Adrenal gland (tissue), 12 donors: ENCODE measurements around the gene ZNF491. TPM values are rescaled to one million over a fixed set of nuclear protein-coding genes. Genes with fewer than 3 reads are reported as not detected.

Experiments used
- DNase-seq, 7 donors: peaks; one replicate each; pipeline ENCODE4 v3.0.0-alpha.2; 2019 to 2020
- H3K27ac ChIP-seq, 5 donors: fragments of 200-600 bp; sonication (generic) in 4 of 5; 1 replicate in 3 of 5; 2 replicates in 2 of 5; pipeline versions ENCODE4 v1.5.1 to v1.8.0; 2016 to 2020; ENCODE audit warnings: mild to moderate bottlenecking in 1 of 5
- H3K27me3 ChIP-seq: fragments of 200-600 bp; 2 replicates; pipeline ENCODE4 v1.8.0; 2021
- H3K36me3 ChIP-seq, 2 donors: fragments of 200-600 bp; replicated peaks in 1 of 2; 1 replicate in 1 of 2; 2 replicates in 1 of 2; pipeline versions ENCODE4 v1.5.1 to v1.8.0; 2018 to 2022
- H3K4me1 ChIP-seq, 2 donors: fragments of 200-600 bp; replicated peaks in 1 of 2; 1 replicate in 1 of 2; 2 replicates in 1 of 2; pipeline versions ENCODE4 v1.5.1 to v1.8.0; 2018 to 2021
- H3K4me3 ChIP-seq, 4 donors: fragments of 200-600 bp; sonication (generic) in 3 of 4; one replicate each; pipeline ENCODE4 v1.5.1; 2016 to 2018
- H3K9me3 ChIP-seq, 3 donors: fragments of 200-600 bp; sonication (generic) in 1 of 3; replicated peaks in 1 of 3; 1 replicate in 2 of 3; 2 replicates in 1 of 3; pipeline versions ENCODE4 v1.5.1 to v1.8.0; 2016 to 2021
- CTCF ChIP-seq, 6 experiments: fragments of 450-650 bp in 4 of 6; fragments of 200-600 bp in 2 of 6; sonication (generic) in 1 of 6; IDR thresholded peaks; 1 replicate in 5 of 6; 2 replicates in 1 of 6; pipeline versions ENCODE4 v1.5.1 to v1.8.0; 2016 to 2021; ENCODE audit warnings: antibody characterized with exemption in 6 of 6, mild to moderate bottlenecking in 2 of 6, moderate library complexity in 1 of 6
- POLR2A ChIP-seq, 2 donors: fragments of 450-650 bp; IDR thresholded peaks; one replicate each; pipeline ENCODE4 v1.6.1; 2017; ENCODE audit warnings: antibody characterized with exemption in 2 of 2, mild to moderate bottlenecking in 2 of 2, moderate library complexity in 1 of 2
- WGBS, 4 donors: extraction: QIAGEN DNeasy Blood & Tissue Kit in 2 of 4; methylation state at CpG; one replicate each; pipeline versions ENCODE4 v1.1.5 to v1.1.7; 2013 to 2017; 5-methylcytosine and 5-hydroxymethylcytosine counted together
- intact Hi-C, 2 donors: fragments of 100-400 bp; cut with DNase I; formaldehyde crosslinking; loops; one replicate each; pipeline versions ENCODE4 v1.14.1 to v1.15.0; 2022 to 2023
- polyA plus RNA-seq, 3 donors: library from polyadenylated mRNA; stranded (reverse); fragments of 200-250 nt in 2 of 3; fragments of 350-450 nt in 1 of 3; fragmentation: Illumina TruSeq in 1 of 3; extraction: RNeasy Lipid Tissue Mini Kit (QIAGEN cat#74804) in 1 of 3; gene quantifications; one replicate each; pipeline ENCODE4 v1.2.3, GENCODE V29; 2013 to 2014
- total RNA-seq, 9 donors: library from RNA; depleted of rRNA in 4 of 9; stranded (reverse); fragments of >200 nt in 4 of 9; fragments of 120-200 nt in 1 of 9; fragmentation: NEBNext Ultra II Directional in 1 of 9; extraction: Animal tissue kit (Norgen Biotek cat#: 25700) in 1 of 9; gene quantifications; one replicate each; pipeline versions ENCODE4 v1.1.0 to v1.2.4, GENCODE V29; 2013 to 2023
- donor health status: healthy with polysubstance abuse.
- donor health status: Bipolar disorder and iron deficiency.
- donor health status: DM: yes; HTN: yes; CAD: no.
- donor health status: DM: no; HTN: no; CAD: no.
- donor health status: DM: no; HTN: no; CAD: no.
- donor health status: DM: yes; HTN: yes; CAD: no.

The ZNF491 gene
- total and polyA plus RNA-seq, 12 donors, result 0.24 to 7.2 (median 3.6) TPM

DNA sequence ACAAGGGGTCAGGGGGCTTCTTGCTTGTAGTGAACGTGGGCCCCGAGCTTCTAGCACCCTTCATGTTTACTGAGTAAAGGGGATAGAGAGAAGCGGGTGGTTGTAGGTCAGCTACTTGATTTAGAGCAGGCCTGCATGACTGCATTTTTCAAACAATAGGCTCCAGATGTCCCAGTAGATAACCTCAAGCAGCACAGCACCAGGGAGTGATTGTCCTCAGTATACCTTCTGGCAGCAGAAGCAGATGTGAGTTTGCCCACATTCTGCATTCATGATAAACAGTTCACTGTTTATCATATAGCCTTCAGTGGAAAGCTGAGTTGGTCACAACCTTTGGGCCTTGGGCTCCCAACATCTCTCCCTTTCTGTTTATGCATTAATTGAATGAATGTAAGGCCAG is 55.0 kb downstream of the ZNF491 start:
- no peak for TF ChIP-seq CTCF (IDR thresholded peaks at IDR 0.05)
- TF ChIP-seq POLR2A (IDR thresholded peaks at IDR 0.05), result no peak
- WGBS, 4 donors, result 71 to 95% (median 80%) methylated on average over 3 of the region's 3 CpGs
- Histone ChIP-seq H3K27me3 (no peaks in the 10 kb centered on the region), H3K4me1 (peaks cover 0 to 10% of the 10 kb centered on the region in 2 donors), H3K4me3 (no peak overlapping the region), H3K27ac (no peak overlapping the region), H3K9me3 (no peaks in the 10 kb centered on the region), H3K36me3 (no peaks in the 10 kb centered on the region)
- intact Hi-C loops, result no loop called here
- DNase-seq, result no peak

DNA sequence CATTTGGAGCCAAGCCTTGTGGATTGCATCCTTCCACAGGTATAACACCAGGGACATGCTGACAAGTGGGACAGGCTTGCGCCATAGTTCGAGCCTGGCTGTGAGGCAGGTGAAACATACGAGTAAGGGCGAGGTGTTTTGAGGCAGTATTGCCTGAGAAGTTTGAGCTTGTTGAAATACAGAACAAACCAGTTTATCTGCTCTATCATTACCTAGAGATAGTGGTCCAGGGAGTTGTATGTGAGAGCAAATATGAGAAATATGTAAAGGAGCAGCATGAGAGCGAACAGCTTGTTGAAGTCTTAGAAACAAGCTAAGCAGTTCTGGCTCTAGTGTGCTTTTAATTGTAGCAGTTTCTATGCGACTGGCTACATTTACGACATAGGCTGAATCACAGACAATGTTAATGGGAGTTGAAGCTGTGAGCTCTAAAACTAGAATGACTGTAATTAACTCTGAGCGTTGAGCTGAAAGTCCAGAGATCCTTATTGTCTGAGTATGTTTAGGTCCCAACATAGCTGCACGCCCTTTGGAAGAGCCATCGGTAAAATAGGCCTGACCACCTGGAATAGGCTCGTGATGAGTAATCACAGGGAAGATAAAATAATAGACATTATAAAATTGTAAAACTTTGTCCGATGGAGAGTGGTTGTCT is 58.4 kb downstream of the ZNF491 start:
- Histone ChIP-seq H3K4me1 (no peaks in the 10 kb centered on the region), H3K9me3 (peaks cover 0 to 3% (median 0%) of the 10 kb centered on the region in 3 donors), H3K27ac (no peak overlapping the region), H3K4me3 (no peak overlapping the region), H3K36me3 (no peaks in the 10 kb centered on the region), H3K27me3 (no peaks in the 10 kb centered on the region)
- WGBS, 4 donors, result 95 to 98% (median 96%) methylated on average over 12 of the region's 12 CpGs
- DNase-seq, result no peak
- intact Hi-C loops, result no loop called here
- TF ChIP-seq POLR2A (IDR thresholded peaks at IDR 0.05), result no peak
- no peak for TF ChIP-seq CTCF (IDR thresholded peaks at IDR 0.05)

Other genes starting within 250 kb of the ZNF491 start
- gene ELOF1, start 239.3 kb upstream of the ZNF491 start, total RNA-seq, result 10 to 100 TPM; 24.4 to 67.6 (median 48.7) TPM
- gene ELOF1, start 239.3 kb upstream of the ZNF491 start, polyA plus RNA-seq, result 100 to 1,000 TPM in 2 of 3 donors, 10 to 100 TPM in 1; 60.7 to 127 (median 119) TPM
- 10 to 100 TPM in 5 of 9 donors, 1 to 10 TPM in 4; 1.4 to 28.8 (median 10.9) TPM for gene ACP5, start 220.9 kb upstream of the ZNF491 start, total RNA-seq
- 100 to 1,000 TPM in 1 of 3 donors, 1 to 10 TPM in 2; 6.5 to 152 (median 9.0) TPM for gene ACP5, start 220.9 kb upstream of the ZNF491 start, polyA plus RNA-seq
- 10 to 100 TPM in 5 of 9 donors, 1 to 10 TPM in 4; 6.3 to 16.6 (median 10.7) TPM for gene ZNF627, start 201.0 kb upstream of the ZNF491 start, total RNA-seq
- gene ZNF627, start 201.0 kb upstream of the ZNF491 start, polyA plus RNA-seq, result 10 to 100 TPM in 1 of 3 donors, 1 to 10 TPM in 2; 3.8 to 12.0 (median 3.9) TPM
- 1 to 10 TPM; 2.6 to 9.1 (median 4.7) TPM for gene ZNF823, start 59.6 kb upstream of the ZNF491 start, total RNA-seq
- gene ZNF823, start 59.6 kb upstream of the ZNF491 start, polyA plus RNA-seq, result 1 to 10 TPM; 2.8 to 4.7 (median 3.6) TPM
- gene ZNF441, start 31.5 kb upstream of the ZNF491 start, total RNA-seq, result 10 to 100 TPM in 2 of 9 donors, 1 to 10 TPM in 7; 2.8 to 14.2 (median 7.7) TPM
- 1 to 10 TPM; 4.4 to 9.7 (median 6.5) TPM for gene ZNF441, start 31.5 kb upstream of the ZNF491 start, polyA plus RNA-seq
- gene ZNF440, start 15.8 kb downstream of the ZNF491 start, total RNA-seq, result 10 to 100 TPM in 4 of 9 donors, 1 to 10 TPM in 5; 4.0 to 14.5 (median 9.5) TPM
- gene ZNF440, start 15.8 kb downstream of the ZNF491 start, polyA plus RNA-seq, result 1 to 10 TPM; 3.4 to 7.3 (median 5.9) TPM
- 10 to 100 TPM in 1 of 9 donors, 1 to 10 TPM in 8; 2.5 to 13.1 (median 5.7) TPM for gene ZNF439, start 50.2 kb downstream of the ZNF491 start, total RNA-seq
- gene ZNF439, start 50.2 kb downstream of the ZNF491 start, polyA plus RNA-seq, result 1 to 10 TPM; 4.4 to 9.8 (median 6.3) TPM
- 100 to 1,000 TPM in 1 of 9 donors, 10 to 100 TPM in 6, 1 to 10 TPM in 2; 5.5 to 138 (median 12.9) TPM for gene ZNF69, start 89.3 kb downstream of the ZNF491 start, total RNA-seq
- gene ZNF69, start 89.3 kb downstream of the ZNF491 start, polyA plus RNA-seq, result 10 to 100 TPM in 1 of 3 donors, 1 to 10 TPM in 2; 6.7 to 11.8 (median 6.9) TPM
- gene ZNF700, start 126.6 kb downstream of the ZNF491 start, total RNA-seq, result 10 to 100 TPM in 5 of 9 donors, 1 to 10 TPM in 4; 5.5 to 19.7 (median 11.7) TPM
- 10 to 100 TPM in 2 of 3 donors, 1 to 10 TPM in 1; 7.9 to 27.3 (median 25.1) TPM for gene ZNF700, start 126.6 kb downstream of the ZNF491 start, polyA plus RNA-seq
- 1 to 10 TPM; 1.8 to 6.2 (median 4.2) TPM for gene ZNF763, start 166.5 kb downstream of the ZNF491 start, total RNA-seq
- gene ZNF763, start 166.5 kb downstream of the ZNF491 start, polyA plus RNA-seq, result 10 to 100 TPM in 1 of 3 donors, 1 to 10 TPM in 2; 5.5 to 11.9 (median 7.2) TPM
- 10 to 100 TPM in 1 of 9 donors, 1 to 10 TPM in 8; 3.1 to 21.7 (median 4.4) TPM for gene ZNF433, start 237.2 kb downstream of the ZNF491 start, total RNA-seq
- 10 to 100 TPM in 1 of 3 donors, 1 to 10 TPM in 2; 6.5 to 12.3 (median 7.2) TPM for gene ZNF433, start 237.2 kb downstream of the ZNF491 start, polyA plus RNA-seq